Measurements from ENCODE around the gene LMNTD1.
"Not testable (repeated sequence)": the region's sequence is repeated elsewhere in the genome, so short reads cannot be mapped to it uniquely, and the experiment has no call there.

LMNTD1 gene

DNA sequence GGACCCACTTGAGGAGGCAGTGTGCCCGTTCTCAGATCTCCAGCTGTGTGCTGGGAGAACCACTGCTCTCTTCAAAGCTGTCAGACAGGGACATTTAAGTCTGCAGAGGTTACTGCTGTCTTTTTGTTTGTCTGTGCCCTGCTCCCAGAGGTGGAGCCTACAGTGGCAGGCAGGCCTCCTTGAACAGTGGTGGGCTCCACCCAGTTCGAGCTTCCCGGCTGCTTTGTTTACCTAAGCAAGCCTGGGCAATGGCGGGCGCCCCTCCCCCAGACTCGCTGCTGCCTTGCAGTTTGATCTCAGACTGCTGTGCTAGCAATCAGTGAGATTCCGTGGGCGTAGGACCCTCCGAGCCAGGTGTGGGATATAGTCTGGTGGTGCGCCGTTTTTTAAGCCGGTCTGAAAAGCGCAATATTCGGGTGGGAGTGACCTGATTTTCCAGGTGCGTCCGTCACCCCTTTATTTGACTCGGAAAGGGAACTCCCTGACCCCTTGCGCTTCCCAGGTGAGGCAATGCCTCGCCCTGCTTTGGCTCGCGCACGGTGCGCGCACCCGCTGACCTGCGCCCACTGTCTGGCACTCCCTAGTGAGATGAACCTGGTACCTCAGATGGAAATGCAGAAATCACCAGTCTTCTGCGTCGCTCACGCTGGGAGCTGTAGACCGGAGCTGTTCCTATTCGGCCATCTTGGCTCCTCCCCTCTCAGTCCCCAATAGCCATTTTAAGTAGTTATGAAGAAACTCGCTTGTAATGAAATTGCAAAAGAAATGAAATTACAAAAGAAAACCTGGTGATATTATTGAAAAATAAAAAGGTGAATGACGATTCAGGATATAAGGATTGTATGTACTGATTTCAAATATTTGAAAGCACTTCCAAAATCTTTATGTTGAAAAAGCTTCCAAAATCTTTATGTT is 63.9 kb downstream of the LMNTD1 start:
- not testable (repeated sequence) for DNase-seq

GRCh38 chr12:25482625-25483024 is 70.5 kb downstream of the LMNTD1 start:
- DNase-seq: peak; percentile 43

DNA sequence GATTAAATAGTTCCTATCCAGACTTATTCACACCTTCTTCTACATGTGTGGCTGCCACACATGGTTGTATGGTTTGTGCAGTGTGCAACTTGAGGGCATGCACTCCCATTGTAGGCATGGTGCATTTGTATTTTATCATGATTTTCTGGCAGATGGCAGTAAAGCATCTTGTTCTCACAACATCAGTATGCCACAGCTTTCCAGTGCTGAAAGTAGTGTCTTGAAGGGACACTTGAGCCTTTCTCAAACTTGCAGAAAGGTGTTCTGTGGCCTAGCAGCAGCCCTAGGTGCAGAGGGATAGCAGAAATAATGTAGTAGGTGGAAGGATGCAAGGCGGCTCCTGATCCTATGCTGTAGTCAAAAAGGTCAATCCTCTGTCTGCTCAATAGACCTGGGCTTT is 72.9 kb downstream of the LMNTD1 start:
- DNase-seq: no peak

DNA sequence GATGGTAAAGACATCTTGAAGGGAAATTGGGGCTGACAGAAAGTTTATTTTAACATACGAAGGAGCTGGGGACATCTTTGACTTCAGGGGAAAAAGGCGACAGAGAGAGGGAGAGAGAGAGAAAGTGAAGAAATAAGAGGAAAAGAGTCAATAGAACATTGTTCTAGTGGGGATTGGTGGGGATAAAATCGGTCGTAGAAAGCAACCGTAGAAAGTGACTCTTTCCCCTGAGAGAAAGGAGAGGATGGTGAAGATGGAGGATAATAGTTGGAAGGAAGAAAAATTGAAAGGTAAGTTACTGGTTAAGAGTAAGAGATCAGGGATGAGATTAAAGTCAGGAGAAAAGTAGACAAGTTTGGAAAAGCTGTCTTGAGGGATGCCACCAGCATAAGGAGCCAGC is 75.9 kb downstream of the LMNTD1 start:
- DNase-seq: no peak

GRCh38 chr12:25472453-25472852 is 80.6 kb downstream of the LMNTD1 start:
- no peak for DNase-seq

DNA sequence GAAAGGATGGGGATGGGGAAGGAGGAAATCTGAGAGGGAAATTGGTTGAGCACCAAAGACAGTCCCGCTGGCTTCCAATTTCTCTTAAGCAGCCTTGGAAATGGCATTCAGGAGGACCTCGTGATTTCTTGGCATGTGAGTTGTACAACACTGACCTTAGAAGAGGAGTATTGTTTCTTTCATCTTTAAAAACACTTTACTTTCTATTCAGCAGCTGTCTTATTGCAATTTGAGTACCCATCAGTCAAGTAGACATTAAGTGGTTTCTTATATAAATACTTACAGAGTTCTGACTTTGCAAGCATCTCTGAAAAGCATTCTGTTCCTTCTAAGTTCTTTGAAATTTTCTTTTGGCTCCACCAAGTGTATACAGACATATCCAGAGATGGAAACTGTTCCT is 83.2 kb downstream of the LMNTD1 start:
- no peak for DNase-seq

- no peak for DNase-seq
Measured at GRCh38 chr12:25469368-25469767, 83.7 kb downstream of the LMNTD1 start.

DNA sequence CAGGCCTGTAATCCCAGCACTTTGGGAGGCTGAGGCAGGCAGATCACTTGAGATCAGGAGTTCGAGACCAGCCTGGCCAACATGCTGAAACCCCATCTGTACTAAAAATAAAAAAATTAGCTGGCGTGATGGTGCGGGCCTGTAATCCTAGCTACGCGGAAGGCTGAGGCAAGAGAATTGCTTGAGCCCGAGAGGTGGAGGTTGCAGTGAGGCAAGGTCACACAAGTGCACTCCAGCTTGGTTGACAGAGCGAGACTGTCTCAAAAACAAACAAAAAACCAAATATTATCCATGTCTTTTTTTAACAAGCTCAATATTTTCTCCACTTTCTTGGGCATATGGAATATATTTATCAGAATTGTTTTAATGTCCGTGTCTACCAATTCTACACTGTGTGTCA is 89.6 kb downstream of the LMNTD1 start:
- DNase-seq: no peak

DNA sequence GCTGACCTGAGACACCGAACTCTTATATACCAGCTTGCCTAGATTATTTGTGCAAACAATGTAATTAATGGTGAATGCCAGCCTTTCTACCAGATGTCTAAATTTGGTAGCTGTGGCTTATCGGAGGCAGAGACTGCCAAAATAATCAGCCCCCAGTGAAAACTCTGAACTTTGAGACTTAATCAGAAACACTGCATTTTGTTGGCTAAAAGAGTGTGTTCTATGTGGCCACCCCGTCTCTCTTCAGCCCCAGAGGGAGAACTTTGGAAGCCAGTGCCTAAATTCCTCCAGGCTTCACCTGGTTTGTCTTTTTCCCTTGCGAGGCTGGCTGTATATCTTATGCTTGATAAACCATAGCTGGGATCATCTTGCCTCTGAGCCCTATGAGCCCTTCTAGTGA is 90.1 kb downstream of the LMNTD1 start:
- DNase-seq: no peak

- DNase-seq: no peak
Measured at GRCh38 chr12:25459541-25459951, 93.5 kb downstream of the LMNTD1 start.

- peak; percentile 95 for DNase-seq
Measured at GRCh38 chr12:25458047-25458552, 95.0 kb downstream of the LMNTD1 start.

- DNase-seq: no peak
Measured at GRCh38 chr12:25456474-25456873, 96.6 kb downstream of the LMNTD1 start.

DNA sequence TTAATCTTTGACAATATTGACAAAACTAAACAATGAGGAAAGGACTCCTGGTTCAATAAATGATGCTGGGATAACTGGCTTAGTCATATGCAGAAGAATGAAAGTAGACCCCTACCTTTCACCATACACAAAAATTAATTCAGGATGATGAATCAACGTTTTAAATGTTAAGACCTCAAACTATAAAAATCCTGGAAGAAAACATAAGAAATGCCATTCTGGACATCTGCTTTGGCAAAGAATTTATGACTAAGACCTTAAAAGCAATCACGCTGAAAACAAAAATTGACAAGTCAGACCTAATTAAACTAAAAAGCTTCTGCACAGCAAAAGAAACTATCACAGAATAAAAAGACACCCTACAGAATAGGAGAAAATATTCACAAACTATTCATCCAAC is 97.4 kb downstream of the LMNTD1 start:
- peak; percentile 46 for DNase-seq

- DNase-seq: no peak
Measured at GRCh38 chr12:25449007-25449406, 104.1 kb downstream of the LMNTD1 start.

GRCh38 chr12:25447046-25447445 is 106.0 kb downstream of the LMNTD1 start:
- no peak for DNase-seq

DNA sequence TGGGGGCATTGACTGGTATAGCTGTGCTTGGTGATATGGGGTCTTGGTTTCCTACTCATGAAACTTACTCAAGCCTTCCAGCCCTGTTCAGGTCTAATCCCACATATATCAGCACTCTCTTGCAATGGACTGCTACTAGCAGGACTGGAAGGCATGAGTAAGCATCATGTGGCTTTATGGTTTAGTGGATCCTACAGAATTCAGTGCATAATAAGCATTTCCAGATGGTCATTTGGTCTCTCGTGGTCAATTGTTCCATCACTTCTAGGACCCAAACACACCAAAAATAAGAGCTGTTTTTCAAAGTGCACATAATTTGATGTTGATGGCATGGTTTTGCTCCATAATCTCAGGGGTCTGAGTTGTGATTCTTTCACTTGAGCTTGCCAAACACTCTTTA is 114.4 kb downstream of the LMNTD1 start:
- DNase-seq: peak; percentile 84

GRCh38 chr12:25436206-25437030 is 116.7 kb downstream of the LMNTD1 start:
- peak; percentile 79 for DNase-seq

- no peak for DNase-seq
Measured at GRCh38 chr12:25435431-25435830, 117.7 kb downstream of the LMNTD1 start.

DNA sequence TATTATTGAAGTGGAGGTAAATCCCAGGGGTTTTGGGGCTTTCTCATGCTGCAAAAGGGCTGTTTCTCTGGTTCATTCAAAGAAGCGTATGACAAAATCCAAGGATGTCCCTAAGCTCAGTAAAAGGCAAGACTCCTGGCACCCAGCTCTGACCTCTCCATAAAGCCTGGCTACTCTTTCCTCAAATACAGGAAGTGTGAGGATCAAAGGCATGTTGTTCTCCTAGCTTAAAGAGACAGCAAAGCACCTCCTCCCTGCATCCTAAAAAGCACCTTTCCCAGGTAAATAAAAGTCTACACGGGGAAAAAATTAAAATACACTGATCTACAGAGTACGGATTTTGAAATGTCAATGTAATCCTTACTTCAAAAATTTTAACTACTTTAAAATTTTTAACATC is 118.6 kb downstream of the LMNTD1 start:
- no peak for DNase-seq

DNA sequence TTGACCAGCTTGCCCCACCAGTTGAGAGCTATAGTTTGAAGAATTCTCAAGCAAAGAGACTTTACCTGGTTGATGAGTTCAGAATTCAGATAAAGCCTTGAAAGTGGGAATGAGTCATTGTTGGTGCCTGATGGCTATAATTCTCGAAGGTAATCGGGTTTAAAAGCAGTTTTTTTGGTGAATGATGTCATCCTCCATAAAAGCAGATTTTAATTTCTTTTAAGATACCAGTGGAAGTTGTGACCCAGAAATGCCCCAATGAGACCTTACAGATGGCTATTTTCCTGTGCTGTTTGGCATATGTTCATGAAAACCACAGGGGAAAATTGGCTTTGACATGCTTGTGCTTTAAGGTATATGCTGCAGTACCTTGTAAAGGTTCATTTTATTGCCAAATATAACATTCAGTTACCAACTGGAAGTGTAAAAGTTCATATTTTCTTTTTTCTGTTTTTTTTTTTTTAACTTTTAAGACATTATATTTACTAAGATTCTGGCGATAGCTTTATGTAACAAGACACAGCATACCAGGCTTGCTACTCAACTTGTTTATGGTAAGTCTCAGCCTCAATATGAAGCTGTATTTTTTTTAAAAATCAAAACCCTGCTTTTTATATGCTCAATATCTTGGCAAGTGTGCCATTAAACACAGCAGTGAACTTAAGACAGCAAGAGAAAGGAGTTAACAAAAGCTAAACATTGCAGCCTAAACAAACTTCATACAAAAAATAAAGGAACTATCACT is 119.3 kb downstream of the LMNTD1 start:
- peak; percentile 35 for DNase-seq

DNA sequence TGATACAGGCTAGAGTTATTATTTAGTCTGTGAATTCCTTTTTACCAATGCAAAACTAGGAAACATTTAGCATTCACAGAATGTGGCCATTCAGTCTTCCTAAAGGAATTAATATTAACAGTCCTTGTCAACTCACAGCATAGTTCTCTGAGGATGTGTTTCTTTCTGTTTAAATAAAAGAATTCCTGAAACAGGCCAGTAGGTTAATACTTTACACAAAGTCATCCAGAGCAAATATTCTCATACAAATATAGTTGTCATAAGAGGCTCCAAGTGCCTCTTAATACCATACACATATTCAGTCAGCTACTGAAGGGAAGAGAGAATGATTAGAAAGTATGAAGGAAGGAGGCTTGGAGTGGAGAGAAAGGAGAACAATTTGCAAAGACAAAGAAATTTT is 120.1 kb downstream of the LMNTD1 start:
- DNase-seq: no peak

GRCh38 chr12:25427337-25428249 is 125.5 kb downstream of the LMNTD1 start:
- DNase-seq: no peak
